ENCODE data around the gene GCFC2.

GCFC2 gene

DNA sequence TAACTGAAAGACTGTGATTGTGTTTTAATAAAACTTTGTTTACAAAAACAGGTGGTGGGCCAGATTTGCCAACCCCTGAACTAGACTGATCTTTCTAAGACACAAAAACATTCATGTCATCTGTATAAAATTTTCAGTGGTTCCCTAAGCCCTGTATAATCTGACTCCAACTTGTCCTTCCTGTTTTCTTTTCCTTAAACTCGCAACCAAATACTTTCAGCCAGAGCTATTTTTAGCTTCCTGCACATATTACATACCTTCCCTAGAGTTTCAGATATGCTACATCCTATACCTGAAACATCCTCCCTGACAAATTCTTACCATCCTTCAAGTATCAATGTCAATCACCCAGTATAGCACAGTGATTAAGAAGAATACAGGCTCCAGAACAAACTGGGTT is 4.8 kb downstream of the GCFC2 start:
- Histone ChIP-seq H3K79me1 (ENCODE audit: low read depth, low read length) (no peaks in the 10 kb centered on the region), H2AK5ac (ENCODE audit: low read depth, low read length) (no peak overlapping the region), H4K91ac (ENCODE audit: low read depth, low read length, poor library complexity) (no peak overlapping the region), H3K23ac (ENCODE audit: low read depth, low read length, poor library complexity) (no peak overlapping the region), H3K4ac (ENCODE audit: low read length) (no peak overlapping the region), H3K9ac (ENCODE audit: low read depth, low read length, poor library complexity) (no peak overlapping the region), H2BK5ac (ENCODE audit: low read length) (no peak overlapping the region), H4K8ac (ENCODE audit: low read depth, low read length) (no peak overlapping the region), H3K9me3 (replicated peaks in 1 of 2; ENCODE audit: control insufficient read depth in 2 of 2, insufficient read depth in 1 of 2, low read depth in 1 of 2, low read length in 2 of 2) (no peaks in the 10 kb centered on the region), H3K14ac (ENCODE audit: low read length) (no peak overlapping the region), H2BK120ac (ENCODE audit: low read depth, low read length) (no peak overlapping the region), H3K4me2 (ENCODE audit: insufficient read depth, low read length, poor library complexity, severe bottlenecking) (no peak overlapping the region), H2AFZ (ENCODE audit: low read length) (no peak overlapping the region), H2BK12ac (ENCODE audit: low read length) (no peak overlapping the region), H3K27me3 (ENCODE audit: control insufficient read depth in 3 of 3, insufficient read depth in 3 of 3, low read depth in 1 of 3, low read length in 3 of 3) (no peaks in the 10 kb centered on the region), H2BK15ac (ENCODE audit: low read length) (no peak overlapping the region), H3K4me1 (ENCODE audit: control insufficient read depth in 2 of 2, insufficient read depth in 1 of 2, low read depth in 1 of 2, low read length in 2 of 2) (peaks cover 0 to 2% of the 10 kb centered on the region in 2 donors), H3K18ac (ENCODE audit: low read length) (no peak overlapping the region), H3K27ac (replicated peaks; ENCODE audit: low read length) (no peak overlapping the region), H3K36me3 (replicated peaks in 1 of 2; ENCODE audit: control insufficient read depth in 2 of 2, insufficient read depth in 2 of 2, low read length in 2 of 2) (peaks cover 0 to 9% of the 10 kb centered on the region in 2 donors), H3K4me3 (ENCODE audit: low read length in 2 of 2) (no peak overlapping the region)
- no CpG with 5 or more reads among the region's 1 CpG for WGBS, 2 donors (ENCODE audit: extremely low coverage in 2 of 2, insufficient read length in 2 of 2, insufficient replicate concordance in 1 of 2)
- no peak for DNase-seq (ENCODE audit: low spot score)

- Histone ChIP-seq H3K18ac (ENCODE audit: low read length) (no peak overlapping the region), H3K4me2 (ENCODE audit: insufficient read depth, low read length, poor library complexity, severe bottlenecking) (no peak overlapping the region), H3K36me3 (replicated peaks in 1 of 2; ENCODE audit: control insufficient read depth in 2 of 2, insufficient read depth in 2 of 2, low read length in 2 of 2) (peaks cover 0 to 14% of the 10 kb centered on the region in 2 donors), H3K9me3 (replicated peaks in 1 of 2; ENCODE audit: control insufficient read depth in 2 of 2, insufficient read depth in 1 of 2, low read depth in 1 of 2, low read length in 2 of 2) (no peaks in the 10 kb centered on the region), H2BK120ac (ENCODE audit: low read depth, low read length) (no peak overlapping the region), H3K4ac (ENCODE audit: low read length) (no peak overlapping the region), H3K79me1 (ENCODE audit: low read depth, low read length) (no peaks in the 10 kb centered on the region), H3K23ac (ENCODE audit: low read depth, low read length, poor library complexity) (no peak overlapping the region), H2AFZ (ENCODE audit: low read length) (no peak overlapping the region), H3K27me3 (ENCODE audit: control insufficient read depth in 3 of 3, insufficient read depth in 3 of 3, low read depth in 1 of 3, low read length in 3 of 3) (no peaks in the 10 kb centered on the region), H3K4me1 (ENCODE audit: control insufficient read depth in 2 of 2, insufficient read depth in 1 of 2, low read depth in 1 of 2, low read length in 2 of 2) (no peaks in the 10 kb centered on the region), H3K14ac (ENCODE audit: low read length) (no peak overlapping the region), H2BK5ac (ENCODE audit: low read length) (no peak overlapping the region), H3K4me3 (ENCODE audit: low read length in 2 of 2) (no peak overlapping the region), H3K27ac (replicated peaks; ENCODE audit: low read length) (no peak overlapping the region), H4K91ac (ENCODE audit: low read depth, low read length, poor library complexity) (no peak overlapping the region), H2BK15ac (ENCODE audit: low read length) (no peak overlapping the region), H3K9ac (ENCODE audit: low read depth, low read length, poor library complexity) (no peak overlapping the region), H2AK5ac (ENCODE audit: low read depth, low read length) (no peak overlapping the region), H2BK12ac (ENCODE audit: low read length) (no peak overlapping the region), H4K8ac (ENCODE audit: low read depth, low read length) (no peak overlapping the region)
- no CpG with 5 or more reads among the region's 4 CpGs for WGBS, 2 donors (ENCODE audit: extremely low coverage in 2 of 2, insufficient read length in 2 of 2, insufficient replicate concordance in 1 of 2)
- no peak for DNase-seq (ENCODE audit: low spot score)
Observed at GRCh38 chr2:75703589-75704287, 7.0 kb downstream of the GCFC2 start.

GRCh38 chr2:75702593-75702992 is 8.1 kb downstream of the GCFC2 start:
- no peak overlapping the region for H3K27ac ChIP-seq (replicated peaks; ENCODE audit: low read length)
- no CpG with 5 or more reads among the region's 4 CpGs for WGBS, 2 donors (ENCODE audit: extremely low coverage in 2 of 2, insufficient read length in 2 of 2, insufficient replicate concordance in 1 of 2)
- H3K23ac ChIP-seq (ENCODE audit: low read depth, low read length, poor library complexity), result no peak overlapping the region
- H4K8ac ChIP-seq (ENCODE audit: low read depth, low read length), result no peak overlapping the region
- H2BK5ac ChIP-seq (ENCODE audit: low read length), result no peak overlapping the region
- no peak overlapping the region for H3K4me2 ChIP-seq (ENCODE audit: insufficient read depth, low read length, poor library complexity, severe bottlenecking)
- no peak overlapping the region for H2BK15ac ChIP-seq (ENCODE audit: low read length)
- H3K4ac ChIP-seq (ENCODE audit: low read length), result no peak overlapping the region
- H4K91ac ChIP-seq (ENCODE audit: low read depth, low read length, poor library complexity), result no peak overlapping the region
- no peak overlapping the region for H3K9ac ChIP-seq (ENCODE audit: low read depth, low read length, poor library complexity)
- no peak overlapping the region for H3K18ac ChIP-seq (ENCODE audit: low read length)
- H3K4me1 ChIP-seq (ENCODE audit: control insufficient read depth in 2 of 2, insufficient read depth in 1 of 2, low read depth in 1 of 2, low read length in 2 of 2), result no peaks in the 10 kb centered on the region
- no peak overlapping the region for H2AK5ac ChIP-seq (ENCODE audit: low read depth, low read length)
- H2BK12ac ChIP-seq (ENCODE audit: low read length), result no peak overlapping the region
- no peaks in the 10 kb centered on the region for H3K79me1 ChIP-seq (ENCODE audit: low read depth, low read length)
- H2AFZ ChIP-seq (ENCODE audit: low read length), result no peak overlapping the region
- no peak for DNase-seq (ENCODE audit: low spot score)
- H3K14ac ChIP-seq (ENCODE audit: low read length), result no peak overlapping the region
- H3K9me3 ChIP-seq (replicated peaks in 1 of 2; ENCODE audit: control insufficient read depth in 2 of 2, insufficient read depth in 1 of 2, low read depth in 1 of 2, low read length in 2 of 2), result peaks cover 2 to 6% of the 10 kb centered on the region in 2 donors
- H3K4me3 ChIP-seq (ENCODE audit: low read length in 2 of 2), result no peak overlapping the region
- peaks cover 0 to 15% of the 10 kb centered on the region in 2 donors for H3K36me3 ChIP-seq (replicated peaks in 1 of 2; ENCODE audit: control insufficient read depth in 2 of 2, insufficient read depth in 2 of 2, low read length in 2 of 2)
- H2BK120ac ChIP-seq (ENCODE audit: low read depth, low read length), result no peak overlapping the region
- no peaks in the 10 kb centered on the region for H3K27me3 ChIP-seq (ENCODE audit: control insufficient read depth in 3 of 3, insufficient read depth in 3 of 3, low read depth in 1 of 3, low read length in 3 of 3)

DNA sequence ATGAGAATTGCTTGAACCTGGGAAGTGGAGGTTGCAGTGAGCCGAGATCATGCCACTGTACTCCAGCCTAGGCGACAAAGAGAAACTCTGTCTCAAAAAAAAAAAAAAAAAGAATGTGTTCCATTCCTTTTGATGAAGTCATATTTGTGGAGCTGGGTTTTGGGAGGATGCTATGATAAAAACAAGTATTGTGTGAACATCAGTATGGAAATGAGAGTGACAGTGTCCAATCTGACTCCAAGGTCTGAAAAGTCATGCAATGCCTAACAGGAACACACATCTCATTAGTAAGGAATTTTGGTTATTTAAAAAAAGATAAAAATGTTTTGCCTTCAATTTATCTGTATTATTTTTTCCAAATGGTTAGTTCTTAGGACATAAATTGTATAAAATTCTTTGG is 11.8 kb downstream of the GCFC2 start:
- Histone ChIP-seq H3K4me3 (ENCODE audit: low read length in 2 of 2) (no peak overlapping the region), H2BK15ac (ENCODE audit: low read length) (no peak overlapping the region)
- WGBS, 2 donors (ENCODE audit: extremely low coverage in 2 of 2, insufficient read length in 2 of 2, insufficient replicate concordance in 1 of 2), result no CpG with 5 or more reads among the region's 2 CpGs

More for the DNA sequence above, 11.8 kb downstream of the GCFC2 start:
- Histone ChIP-seq H3K4me2 (ENCODE audit: insufficient read depth, low read length, poor library complexity, severe bottlenecking) (no peak overlapping the region), H4K91ac (ENCODE audit: low read depth, low read length, poor library complexity) (no peak overlapping the region), H3K27ac (replicated peaks; ENCODE audit: low read length) (no peak overlapping the region), H3K4me1 (ENCODE audit: control insufficient read depth in 2 of 2, insufficient read depth in 1 of 2, low read depth in 1 of 2, low read length in 2 of 2) (no peaks in the 10 kb centered on the region), H4K8ac (ENCODE audit: low read depth, low read length) (no peak overlapping the region), H3K27me3 (ENCODE audit: control insufficient read depth in 3 of 3, insufficient read depth in 3 of 3, low read depth in 1 of 3, low read length in 3 of 3) (no peaks in the 10 kb centered on the region), H2BK120ac (ENCODE audit: low read depth, low read length) (no peak overlapping the region), H2BK5ac (ENCODE audit: low read length) (no peak overlapping the region), H2BK12ac (ENCODE audit: low read length) (no peak overlapping the region), H3K36me3 (replicated peaks in 1 of 2; ENCODE audit: control insufficient read depth in 2 of 2, insufficient read depth in 2 of 2, low read length in 2 of 2) (peaks cover 0 to 15% of the 10 kb centered on the region in 2 donors), H3K18ac (ENCODE audit: low read length) (no peak overlapping the region), H3K9me3 (replicated peaks in 1 of 2; ENCODE audit: control insufficient read depth in 2 of 2, insufficient read depth in 1 of 2, low read depth in 1 of 2, low read length in 2 of 2) (peaks cover 2 to 8% of the 10 kb centered on the region in 2 donors), H3K4ac (ENCODE audit: low read length) (no peak overlapping the region), H3K14ac (ENCODE audit: low read length) (no peak overlapping the region), H3K23ac (ENCODE audit: low read depth, low read length, poor library complexity) (no peak overlapping the region), H2AK5ac (ENCODE audit: low read depth, low read length) (no peak overlapping the region), H3K79me1 (ENCODE audit: low read depth, low read length) (peaks cover 2% of the 10 kb centered on the region), H2AFZ (ENCODE audit: low read length) (no peak overlapping the region), H3K9ac (ENCODE audit: low read depth, low read length, poor library complexity) (no peak overlapping the region)
- DNase-seq (ENCODE audit: low spot score), result no peak

Data from neuronal stem cell (in vitro differentiated cells).